Activated CD8-positive, alpha-beta memory T cell treated with anti-CD3 and anti-CD28 coated beads for 1 hour (primary cell): ENCODE results near the gene ATP11A.

Source experiments
- DNase-seq, 2 donors: peaks; one replicate each; pipeline ENCODE4 v3.0.0-alpha.2; 2020; ENCODE audit warnings: low read depth in 1 of 2; ENCODE audit errors: extremely low read depth in 1 of 2

The ATP11A gene

DNA sequence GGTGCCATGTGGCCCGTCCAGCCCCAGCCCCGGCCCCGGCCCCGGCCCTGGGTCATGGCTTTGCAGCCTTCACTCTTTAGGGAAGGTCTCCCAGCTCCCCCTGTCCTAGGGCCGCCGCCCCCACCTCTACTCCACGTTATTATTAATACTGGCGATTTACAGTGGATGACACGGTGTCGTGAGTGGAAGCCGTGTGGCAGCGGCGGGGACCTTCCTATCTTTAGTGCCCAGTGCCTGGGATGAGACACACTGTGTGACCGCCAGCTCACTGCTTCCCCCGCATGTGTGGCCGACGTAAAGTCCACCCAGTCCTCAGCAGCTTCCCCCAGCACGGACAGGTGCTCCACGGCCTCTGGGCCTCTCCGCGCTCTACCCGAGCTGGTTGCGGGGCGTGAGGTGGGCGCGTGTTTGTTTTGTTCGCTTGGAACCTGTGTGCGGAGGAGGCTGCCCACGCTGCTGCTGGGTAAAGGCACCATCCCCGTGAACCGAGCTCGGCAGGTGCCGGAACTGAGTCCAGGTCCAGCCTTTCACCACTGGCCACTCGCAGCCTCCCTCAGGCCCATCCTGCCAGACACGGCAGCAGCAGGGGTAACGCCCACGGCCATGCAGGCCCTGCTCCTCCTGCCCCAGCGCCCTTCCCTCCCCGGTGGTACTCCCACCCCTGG, 208.2 kb downstream of the ATP11A start:
- DNase-seq: no peak

DNA sequence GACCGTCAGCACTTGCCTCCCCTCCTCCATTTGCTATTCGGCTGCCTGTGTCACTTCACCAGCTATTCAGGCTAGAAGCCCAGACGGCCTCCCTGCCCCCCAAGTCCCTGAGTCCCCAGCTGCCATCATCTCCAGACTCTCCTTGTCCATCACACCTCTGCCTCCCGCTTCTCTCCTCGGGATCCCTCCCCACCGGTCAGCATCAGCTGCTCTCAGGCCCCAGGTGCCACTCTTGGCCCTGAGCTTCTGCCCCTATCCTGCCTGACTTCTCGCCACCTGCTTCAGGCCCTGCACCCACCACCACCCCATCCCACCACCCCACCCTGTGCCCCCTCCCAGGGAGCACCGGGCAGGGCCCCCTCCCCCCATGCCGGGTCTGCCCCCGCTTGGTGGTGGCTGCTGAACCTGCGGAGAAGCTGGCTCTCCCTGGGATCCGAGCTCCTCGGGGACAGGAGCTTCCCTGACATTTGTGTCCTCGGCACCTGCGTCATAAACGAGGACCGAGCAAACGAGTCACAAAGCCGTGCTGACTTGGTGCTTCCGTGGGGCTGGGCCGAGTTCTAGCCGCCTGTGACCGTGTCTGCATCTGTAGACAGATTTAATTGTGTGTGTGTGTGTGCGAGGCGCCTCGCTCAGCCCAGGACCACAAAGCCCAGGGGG, 208.9 kb downstream of the ATP11A start:
- no peak for DNase-seq

DNA sequence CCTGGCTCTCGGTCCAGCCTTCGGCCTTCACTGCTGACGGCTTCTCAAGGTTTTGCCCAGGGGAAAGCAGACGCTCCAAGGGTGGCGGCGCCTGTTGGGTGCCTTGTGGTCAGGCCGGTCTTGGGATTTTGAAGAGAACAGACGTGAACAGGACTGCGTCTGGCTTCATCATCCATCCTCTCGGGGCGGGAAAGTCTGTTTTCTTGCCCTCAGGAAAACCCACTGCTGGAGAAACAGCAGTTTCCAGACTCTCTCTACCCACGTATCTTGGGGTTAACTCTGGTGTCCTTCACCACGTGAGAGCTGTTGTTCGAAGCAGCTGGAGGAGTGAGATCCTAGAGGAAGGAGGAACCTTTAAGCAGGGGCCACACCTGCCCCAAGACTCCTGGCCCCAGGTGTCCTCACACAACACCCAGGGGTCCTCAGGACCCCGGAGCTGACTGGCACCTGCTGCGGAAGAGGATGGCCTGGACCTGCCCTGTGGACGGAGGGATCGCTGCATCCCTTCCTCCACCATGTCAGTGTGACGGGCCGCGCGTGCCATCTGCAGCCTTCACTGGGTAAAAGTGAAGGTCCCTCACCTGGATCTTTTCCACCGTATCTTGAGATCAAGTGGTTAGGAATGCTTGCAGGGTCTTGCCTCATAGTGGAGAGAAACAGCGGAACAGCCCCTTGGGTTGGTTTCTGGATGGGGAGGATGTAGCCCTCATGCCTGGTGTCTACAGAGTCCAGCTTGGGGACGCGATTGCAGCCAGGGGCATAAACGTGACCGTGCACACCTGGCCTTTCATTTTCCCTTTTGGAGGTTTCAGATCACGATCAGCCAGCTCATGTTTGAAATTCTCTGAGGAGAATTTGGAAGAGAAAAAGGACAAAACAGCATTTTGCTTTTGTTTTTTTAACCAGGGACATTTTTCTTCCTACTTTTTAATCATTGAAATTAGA, 209.7 kb downstream of the ATP11A start:
- no peak for DNase-seq

DNA sequence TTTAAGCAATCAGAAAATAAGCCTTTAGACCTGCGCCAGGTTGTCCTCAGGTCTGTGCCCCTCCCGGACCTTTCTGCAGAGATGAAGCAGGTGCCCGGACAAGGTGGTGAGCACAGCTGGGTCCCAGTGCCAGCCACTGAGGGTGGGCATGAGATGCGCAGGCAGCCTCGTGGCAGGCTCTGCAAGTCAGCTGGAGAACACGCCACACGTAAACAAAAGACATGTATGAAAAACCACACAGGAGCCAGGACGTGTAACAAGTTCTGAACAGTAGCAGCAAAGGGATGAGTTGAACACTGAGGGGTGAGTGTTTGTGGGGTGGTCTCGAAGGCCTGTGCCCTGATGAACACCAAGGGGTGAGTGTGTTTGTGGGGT, 210.4 kb downstream of the ATP11A start:
- DNase-seq: no peak

DNA sequence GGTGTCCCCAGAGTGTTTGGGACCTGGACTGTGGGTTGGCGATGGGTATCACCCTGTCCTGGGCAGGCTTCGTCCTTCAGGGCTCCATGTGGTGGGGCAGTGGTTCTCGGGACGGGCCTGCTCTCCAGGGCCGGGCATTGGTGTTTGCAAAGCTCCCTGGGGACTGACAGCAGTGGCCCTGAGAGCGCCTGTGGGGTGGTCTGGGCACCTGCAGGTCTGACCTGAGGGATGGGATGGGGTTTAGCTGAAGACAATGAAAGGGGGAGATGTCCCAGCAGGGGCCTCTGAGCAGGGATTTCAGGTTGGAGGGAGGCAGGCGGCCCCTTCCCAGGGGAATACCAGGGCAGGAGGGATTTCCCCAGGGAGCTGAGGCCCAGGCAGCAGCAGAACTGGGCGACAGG, 210.9 kb downstream of the ATP11A start:
- DNase-seq: no peak

DNA sequence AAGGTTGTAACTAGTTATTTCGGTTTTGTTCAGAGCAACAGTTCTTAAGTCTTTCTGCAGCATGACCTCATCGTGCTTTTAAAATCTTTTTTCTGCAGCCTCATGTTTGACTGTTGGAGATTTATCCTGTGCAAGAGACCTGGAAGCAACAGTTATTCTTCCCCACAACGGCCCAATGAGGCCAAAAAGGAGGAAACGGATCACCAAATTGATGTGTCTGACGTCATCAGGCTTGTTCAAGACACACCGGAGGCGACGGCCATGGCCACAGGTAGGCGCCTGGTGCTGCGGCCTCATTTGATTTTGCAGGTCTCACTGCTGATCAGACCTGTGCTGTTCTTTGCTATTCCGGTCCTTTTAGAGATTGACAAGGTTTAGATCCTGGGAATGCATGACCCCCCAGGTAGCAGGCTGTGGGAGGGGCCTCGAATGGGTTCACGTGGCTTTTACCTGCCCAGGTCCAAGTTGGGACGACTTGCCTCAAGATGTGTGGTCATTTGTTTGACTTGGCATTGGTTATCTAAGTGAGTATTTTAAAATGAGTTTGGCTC, 212.3 kb downstream of the ATP11A start:
- DNase-seq: no peak

DNA sequence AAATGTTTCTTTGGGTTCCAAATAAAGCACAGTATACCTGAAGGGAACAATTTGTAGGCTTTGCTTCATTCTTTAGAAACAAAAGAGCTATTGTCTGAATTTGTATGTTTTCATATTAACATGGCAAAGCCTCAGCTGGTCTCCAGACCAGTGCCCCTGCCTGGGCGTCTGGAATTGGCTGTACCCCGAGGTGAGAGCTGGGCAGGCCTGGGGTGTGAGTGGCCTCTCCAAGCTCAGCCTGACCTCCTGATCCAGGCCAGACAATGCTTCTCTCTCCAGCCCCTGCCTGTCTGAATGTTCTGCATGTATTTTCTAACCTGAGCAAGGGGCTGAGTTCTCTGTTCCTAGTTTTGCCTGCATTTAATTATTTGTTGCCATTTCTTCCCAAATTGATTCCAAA, 212.8 kb downstream of the ATP11A start:
- no peak for DNase-seq

DNA sequence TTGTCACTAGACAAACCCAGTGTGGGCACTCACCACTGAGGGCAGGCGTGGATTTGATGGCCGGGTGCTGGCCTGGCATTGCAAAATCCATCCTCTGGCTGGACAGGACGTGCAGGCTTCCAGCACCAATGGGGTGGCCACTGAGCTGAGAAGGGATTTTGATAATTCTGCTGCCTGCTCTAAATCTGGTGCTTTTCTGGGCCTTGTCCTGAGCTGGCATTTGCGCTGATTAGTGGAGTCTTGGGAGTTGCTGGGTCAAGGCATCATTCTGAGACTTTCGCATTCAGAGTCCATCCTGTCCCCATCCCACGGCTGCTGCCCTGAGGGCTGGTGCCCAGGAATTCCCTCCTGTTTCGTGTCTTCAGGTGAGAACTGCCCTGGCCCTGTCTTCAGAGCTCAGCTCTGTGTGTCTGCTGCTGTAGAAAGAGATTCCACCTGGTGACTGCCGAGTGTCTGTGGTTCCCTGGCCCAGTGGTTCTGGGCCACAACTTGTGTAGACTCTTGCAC, 213.3 kb downstream of the ATP11A start:
- DNase-seq: no peak

DNA sequence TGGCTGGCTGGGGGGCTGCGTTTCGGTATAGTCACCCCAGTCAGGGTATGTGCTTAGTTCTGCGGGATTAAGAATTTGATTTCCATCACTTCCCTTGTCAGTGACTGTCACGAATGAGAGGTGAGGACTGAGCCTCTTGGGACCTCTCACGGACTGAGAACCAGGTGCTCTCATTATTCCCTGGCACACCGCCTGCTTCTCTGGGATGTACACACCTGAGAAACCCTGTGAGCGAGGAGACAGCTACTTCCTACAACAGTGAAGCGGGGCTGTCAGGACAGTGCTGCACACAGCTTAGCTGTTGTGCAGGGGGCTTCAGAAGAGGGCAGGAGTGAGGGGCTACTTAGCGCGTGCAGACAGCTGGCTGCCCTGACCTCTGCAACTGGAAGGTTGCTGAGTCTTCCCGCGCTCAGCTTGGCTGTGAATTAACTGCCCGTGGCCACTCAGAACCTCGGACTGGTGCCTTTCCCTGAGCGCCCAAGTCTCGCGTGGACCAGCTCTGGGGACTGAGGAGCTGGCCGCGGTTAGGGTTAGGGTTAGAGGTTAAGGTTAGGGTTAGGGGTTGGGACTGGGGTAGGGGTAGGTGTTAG, 213.9 kb downstream of the ATP11A start:
- DNase-seq: no peak

DNA sequence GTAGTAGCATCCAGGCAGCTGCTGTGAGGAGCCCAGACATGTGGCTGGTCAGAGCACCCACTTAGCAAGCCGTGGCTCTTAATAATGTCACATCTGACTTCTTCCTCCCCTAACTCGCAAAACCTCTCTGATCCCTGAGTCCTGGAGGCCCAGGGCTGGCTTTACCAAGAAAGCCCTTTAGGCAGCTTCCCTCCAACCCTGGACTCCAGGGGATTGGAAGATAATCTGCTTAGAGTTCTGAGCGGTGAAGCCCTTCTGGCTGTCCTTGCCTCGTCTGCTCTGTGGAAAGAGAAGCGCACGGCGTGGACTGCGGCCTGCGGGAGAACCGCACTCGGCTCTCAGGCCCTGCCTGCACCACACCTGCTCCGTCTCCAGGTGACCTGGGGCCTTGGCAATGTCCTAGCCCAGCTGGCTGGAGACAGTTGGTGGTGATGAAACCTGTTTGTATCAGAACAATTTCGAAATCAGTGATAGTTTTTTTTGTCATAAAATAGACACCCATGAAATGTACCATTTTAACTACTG, 214.7 kb downstream of the ATP11A start:
- DNase-seq: no peak

DNA sequence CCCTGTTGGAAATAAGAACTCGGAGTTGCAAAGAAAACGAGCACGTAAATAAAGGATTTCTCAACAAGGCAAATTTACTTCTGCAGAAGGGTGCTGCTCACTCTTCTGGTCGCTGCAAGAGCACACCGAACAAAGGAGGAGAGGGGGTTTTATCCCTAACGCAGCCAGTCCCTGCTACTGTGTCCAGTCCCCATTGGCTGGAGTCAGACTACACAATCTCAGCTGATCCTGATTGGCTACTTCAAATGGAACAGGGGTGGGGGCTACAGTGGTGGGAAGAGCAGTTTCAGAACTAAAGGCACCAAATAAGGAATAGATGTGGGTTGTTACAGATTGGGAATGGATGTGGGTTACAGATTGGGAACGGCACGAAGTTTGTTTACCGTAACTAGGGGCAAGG, 215.2 kb downstream of the ATP11A start:
- no peak for DNase-seq

DNA sequence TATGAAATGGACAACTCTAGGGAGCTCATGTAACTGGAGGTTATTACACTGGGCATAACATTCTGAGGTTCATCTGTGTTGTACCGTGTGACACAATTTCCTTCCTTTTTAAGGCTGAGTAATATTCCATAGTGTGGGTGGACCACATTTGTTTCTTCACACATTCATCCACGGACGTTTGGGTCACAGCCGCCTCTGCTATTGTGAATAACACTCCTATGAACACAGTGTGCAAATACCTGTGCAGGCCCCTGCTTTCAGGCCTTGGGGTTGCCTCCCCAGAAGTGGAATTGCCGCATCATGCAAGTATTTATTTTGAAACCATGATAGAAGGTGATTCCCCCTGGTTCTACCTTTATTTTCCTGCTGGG, 215.8 kb downstream of the ATP11A start:
- DNase-seq: no peak

DNA sequence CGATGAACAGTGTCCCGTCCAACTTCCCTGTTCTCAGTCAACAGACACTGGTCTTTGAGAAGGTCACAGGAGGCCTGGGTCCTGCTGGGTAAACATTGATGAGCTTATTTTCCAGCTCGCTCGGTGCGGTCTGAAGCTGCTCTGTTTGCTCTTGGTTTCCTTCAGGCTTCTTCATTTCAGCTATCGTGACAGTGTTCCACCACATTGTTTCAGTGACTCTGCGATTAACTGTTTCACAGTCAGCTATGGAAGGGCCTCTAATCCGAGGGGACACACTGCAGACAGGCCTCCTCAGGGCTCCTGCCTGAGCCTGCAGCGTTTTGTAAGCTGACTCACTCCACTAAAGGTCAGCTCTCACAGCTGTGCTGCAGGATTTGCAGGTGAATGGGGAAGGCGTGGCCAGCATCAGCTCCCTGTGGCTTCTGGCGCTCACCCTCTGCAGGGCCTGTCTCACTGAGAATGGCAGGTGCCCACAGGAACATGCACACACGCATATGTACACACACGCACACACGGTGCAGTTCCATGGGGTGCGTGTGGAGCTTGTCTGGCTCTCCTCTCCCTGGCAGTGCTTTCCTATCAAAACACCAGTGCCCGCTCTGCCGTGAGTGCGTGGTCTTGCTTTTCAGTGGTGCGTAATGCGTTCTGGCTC, 216.3 kb downstream of the ATP11A start:
- no peak for DNase-seq

DNA sequence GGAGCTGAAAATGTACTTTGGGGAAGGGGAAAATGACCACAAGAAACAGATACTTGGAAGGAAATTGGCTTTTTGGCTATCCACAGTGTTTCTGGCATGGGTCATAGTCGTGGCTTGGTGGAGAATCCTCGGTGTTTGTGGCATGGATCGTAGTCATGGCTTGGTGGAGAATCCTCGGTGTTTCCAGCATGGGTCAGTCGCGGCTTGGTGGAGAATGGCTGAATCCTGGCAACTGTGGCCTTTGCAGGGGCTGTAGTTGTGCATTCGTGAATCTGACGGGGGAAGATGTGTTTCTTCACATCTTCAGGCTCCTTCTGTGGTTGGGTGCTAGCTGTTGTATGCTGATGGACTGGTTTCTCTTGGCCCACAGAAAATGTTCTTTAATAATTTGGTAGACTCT, 217.4 kb downstream of the ATP11A start:
- DNase-seq: no peak

DNA sequence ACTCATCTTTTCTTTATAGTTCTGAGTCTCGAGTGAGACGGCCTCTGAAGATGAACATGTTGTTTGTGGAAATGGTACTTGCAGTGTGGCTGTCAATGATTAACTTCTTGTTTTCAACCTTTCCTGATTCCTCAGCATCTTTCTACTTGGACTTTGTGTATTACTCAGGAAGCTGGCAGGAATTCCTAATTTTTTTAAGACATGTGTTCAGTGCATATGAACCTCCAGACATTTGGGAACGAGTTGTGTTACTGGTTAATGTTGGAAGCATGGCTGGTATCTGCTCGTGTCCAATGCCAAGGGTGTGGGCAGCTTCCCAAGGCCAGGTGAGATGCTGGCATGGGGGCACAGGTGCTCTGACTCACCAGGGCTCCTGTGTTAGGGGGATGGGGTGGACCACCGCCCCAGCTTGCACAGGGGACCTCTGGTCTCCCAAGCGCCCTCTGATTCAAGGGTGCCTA, 218.1 kb downstream of the ATP11A start:
- DNase-seq: no peak

DNA sequence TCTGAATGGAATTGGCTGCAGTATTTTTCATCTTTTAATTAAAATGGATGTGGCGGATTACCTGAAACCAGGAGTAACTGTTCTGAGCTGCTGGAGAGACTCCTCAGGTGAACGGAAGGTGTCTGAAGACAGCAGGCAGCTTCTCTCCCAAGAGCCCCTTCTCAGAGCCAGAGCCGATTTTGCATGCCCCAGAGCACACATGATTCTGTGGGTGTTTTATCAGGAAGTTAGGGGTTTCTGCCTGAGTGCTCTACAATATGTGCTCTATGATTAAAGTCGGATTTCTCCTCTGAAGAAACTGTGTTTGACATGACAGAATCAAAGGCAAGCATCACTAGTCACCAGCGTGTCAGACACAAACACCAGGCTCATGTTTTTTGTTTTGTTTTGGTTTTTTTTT, 218.5 kb downstream of the ATP11A start:
- DNase-seq: no peak

DNA sequence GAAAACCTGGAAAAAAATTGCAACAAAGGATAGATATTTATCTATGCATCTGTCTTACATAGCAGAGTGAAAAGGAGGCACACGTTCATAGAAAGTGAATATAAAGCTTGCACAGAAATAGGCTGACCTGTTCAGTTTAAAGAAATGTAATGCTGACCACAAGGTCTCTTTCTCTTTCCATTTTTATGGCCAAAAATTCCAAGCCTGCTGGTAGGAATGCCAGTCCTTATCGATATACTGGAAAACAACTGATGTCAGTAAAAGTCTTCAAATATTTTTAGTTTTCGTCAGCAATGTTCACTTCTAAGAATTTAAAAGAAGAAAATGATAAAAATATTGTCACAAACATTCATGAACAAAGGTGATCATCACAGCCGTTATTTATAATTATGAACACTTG, 220.2 kb downstream of the ATP11A start:
- no peak for DNase-seq

DNA sequence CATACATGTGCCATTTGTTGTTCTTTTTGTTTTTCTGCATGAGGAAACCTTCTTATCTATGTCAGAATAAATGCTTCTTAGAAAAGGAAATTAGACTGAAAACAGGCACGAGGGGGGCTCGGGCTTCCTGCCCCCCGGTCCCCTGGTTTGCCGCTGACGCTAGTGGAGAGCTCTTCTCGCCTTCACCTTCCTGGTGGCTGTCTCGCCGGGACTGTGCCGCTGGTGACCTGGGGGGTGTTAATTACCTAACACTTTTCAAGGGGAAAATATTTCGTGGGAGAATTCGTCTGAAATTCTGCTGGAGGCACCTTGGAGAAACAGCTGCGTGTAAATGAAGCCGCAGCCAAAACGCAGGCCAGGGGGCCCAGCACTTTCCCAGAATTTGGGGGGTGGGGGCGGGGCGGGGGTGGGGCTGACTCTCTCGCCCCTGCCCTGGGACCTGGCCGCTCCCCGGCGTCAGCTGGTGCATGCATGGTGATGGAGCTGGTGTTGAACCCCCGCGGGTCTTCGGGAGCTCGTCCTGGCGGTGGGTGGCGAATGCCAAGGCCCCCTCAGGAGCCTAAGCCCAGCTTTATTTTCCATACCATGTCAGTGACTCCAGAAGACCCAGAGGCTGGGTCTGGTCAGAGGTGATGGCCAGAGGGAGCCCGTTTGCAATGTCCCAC, 220.9 kb downstream of the ATP11A start:
- DNase-seq: no peak

DNA sequence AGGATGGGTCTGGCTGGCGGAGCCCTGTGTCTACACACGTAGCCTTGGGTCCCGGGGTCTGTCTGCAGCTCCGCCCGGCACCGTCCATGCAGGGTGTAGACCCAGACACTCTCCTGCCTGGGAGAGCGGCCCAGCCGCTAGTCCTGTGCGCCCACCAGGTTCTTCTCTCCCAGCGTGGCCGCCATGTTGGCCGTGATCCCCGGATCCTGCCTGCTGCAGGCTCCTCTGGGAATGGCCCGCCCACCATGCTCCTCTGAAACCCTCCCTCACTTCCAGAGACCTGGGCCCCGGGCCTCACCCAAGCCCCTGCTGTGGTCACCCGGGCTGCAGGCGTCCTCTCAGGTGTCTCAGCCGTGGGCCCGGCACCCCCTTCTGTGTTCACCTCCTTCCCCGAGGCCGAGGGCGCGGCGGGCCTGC, 221.5 kb downstream of the ATP11A start:
- DNase-seq: no peak

DNA sequence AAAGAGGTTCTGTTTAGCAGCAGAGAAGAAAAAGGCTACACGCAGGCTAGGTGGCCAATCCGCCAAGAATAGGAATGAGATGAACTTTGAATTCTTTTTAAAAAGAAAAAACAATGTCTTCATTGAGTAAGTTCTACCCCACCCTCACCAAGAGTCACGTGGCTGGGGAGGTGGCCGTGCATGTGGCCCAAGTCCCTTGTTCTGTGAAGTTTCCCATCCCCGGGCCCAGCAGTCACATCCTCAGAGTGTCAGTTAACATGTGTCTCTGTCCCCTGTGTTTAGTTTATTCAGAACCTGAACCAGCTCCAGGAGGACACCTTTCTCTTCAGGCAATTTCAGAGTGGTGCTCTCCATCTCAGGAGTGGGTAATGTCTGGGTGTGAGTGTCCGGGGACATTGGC, 222.0 kb downstream of the ATP11A start:
- DNase-seq: no peak
